ENCODE measurements around the gene TCEAL1.
"Not testable (repeated sequence)": the region's sequence is repeated elsewhere in the genome, so short reads cannot be mapped to it uniquely, and the experiment has no call there.

TCEAL1 gene

GRCh38 chrX:103628386-103629317 lies at the start of gene TCEAL1:
Gene TCEAL1, plus strand, starts transcription at chrX:103628975. Its CDS starts 942 bp downstream, at chrX:103629917.
- DNase-seq = peak; percentile 30

GRCh38 chrX:103584596-103584995 lies 44.2 kb upstream of the TCEAL1 start:
- no peak for DNase-seq

- DNase-seq = peak; percentile 33
Measured at GRCh38 chrX:103585411-103586313, 43.1 kb upstream of the TCEAL1 start, which contains the start of gene TCEAL4. Gene TCEAL4, plus strand, starts transcription at chrX:103585515. Its CDS starts 1,161 bp downstream, at chrX:103586676.

- no peak for DNase-seq
Measured at GRCh38 chrX:103586314-103586646, 42.5 kb upstream of the TCEAL1 start.

GRCh38 chrX:103586659-103587058 lies 42.1 kb upstream of the TCEAL1 start:
- DNase-seq = no peak

GRCh38 chrX:103592295-103592694 lies 36.5 kb upstream of the TCEAL1 start:
- not testable (repeated sequence) for DNase-seq

- DNase-seq = not testable (repeated sequence)
Measured at GRCh38 chrX:103595202-103595601, 33.6 kb upstream of the TCEAL1 start.

- DNase-seq = no peak
Measured at GRCh38 chrX:103607364-103608305, 21.1 kb upstream of the TCEAL1 start, which contains the start of gene TCEAL3. Gene TCEAL3, plus strand, starts transcription at chrX:103607963. Its CDS starts 1,102 bp downstream, at chrX:103609065.

GRCh38 chrX:103608306-103608963 lies 20.3 kb upstream of the TCEAL1 start:
- no peak for DNase-seq

GRCh38 chrX:103610282-103610681 lies 18.5 kb upstream of the TCEAL1 start:
- no peak for DNase-seq

GRCh38 chrX:103613362-103613890 lies 15.3 kb upstream of the TCEAL1 start:
- no peak for DNase-seq

- DNase-seq = no peak
Measured at GRCh38 chrX:103614999-103615398, 13.8 kb upstream of the TCEAL1 start.

- DNase-seq = no peak
Measured at GRCh38 chrX:103615781-103616371, 12.9 kb upstream of the TCEAL1 start.

GRCh38 chrX:103616676-103617186 lies 12.0 kb upstream of the TCEAL1 start:
- no peak for DNase-seq

GRCh38 chrX:103624111-103624510 lies 4.7 kb upstream of the TCEAL1 start:
- no peak for DNase-seq

GRCh38 chrX:103626855-103627254 lies 1.9 kb upstream of the TCEAL1 start:
- no peak for DNase-seq

- peak; percentile 10 for DNase-seq
Measured at GRCh38 chrX:103629318-103630170, 769 bp downstream of the TCEAL1 start.

GRCh38 chrX:103630171-103630511 lies 1.4 kb downstream of the TCEAL1 start:
- no peak for DNase-seq

- no peak for DNase-seq
Measured at GRCh38 chrX:103631145-103631544, 2.4 kb downstream of the TCEAL1 start.

GRCh38 chrX:103635436-103635835 lies 6.7 kb downstream of the TCEAL1 start:
- DNase-seq = no peak

Data from stimulated activated CD4-positive, alpha-beta T cell treated with anti-CD3 and anti-CD28 coated beads, Interleukin-1b, Interleukin-23, amount 100 ng/mL, for 48 hours (primary cell).